HepG2 (cell line): ENCODE measurements around the gene PTPRCAP. TPM values are rescaled to one million over a fixed set of nuclear protein-coding genes. Genes with fewer than 3 reads are reported as not detected.

Experiments used
- ADNP ChIP-seq: sonication (generic); formaldehyde crosslinking; IDR thresholded peaks from 2 replicates; pipeline ENCODE4 v1.4.0; 2020; ENCODE audit warnings: missing genetic modification reagents
- CREB1 ChIP-seq, 2 experiments: fragments of 450-650 bp in 1 of 2; IDR thresholded peaks; 2 replicates each; pipeline ENCODE4 v1.6.1; 2016 to 2017; ENCODE audit warnings: control low read depth in 1 of 2, mild to moderate bottlenecking in 1 of 2, missing compliant biosample characterization in 1 of 2, missing genetic modification characterization in 1 of 2
- HDAC2 ChIP-seq: sonication (generic); formaldehyde crosslinking; IDR thresholded peaks from 2 replicates; pipeline ENCODE4 v1.4.0; 2020; ENCODE audit warnings: missing genetic modification reagents
- KDM5B ChIP-seq: sonication (generic); formaldehyde crosslinking; IDR thresholded peaks from 2 replicates; pipeline ENCODE4 v1.4.0; 2020; ENCODE audit warnings: missing genetic modification reagents, mild to moderate bottlenecking, borderline replicate concordance
- MEIS1 ChIP-seq: sonication (generic); formaldehyde crosslinking; IDR thresholded peaks from 2 replicates; pipeline ENCODE4 v1.9.0; 2021; ENCODE audit warnings: mild to moderate bottlenecking, missing genetic modification reagents, moderate library complexity, borderline replicate concordance
- TARDBP ChIP-seq: sonication (generic); formaldehyde crosslinking; IDR thresholded peaks from 2 replicates; pipeline ENCODE4 v1.8.0; 2022; ENCODE audit warnings: mild to moderate bottlenecking, missing genetic modification reagents
- TBP ChIP-seq: sonication (generic); formaldehyde crosslinking; IDR thresholded peaks from 2 replicates; pipeline ENCODE4 v1.5.0; 2020; ENCODE audit warnings: missing genetic modification reagents
- ZBTB38 ChIP-seq: sonication (generic); formaldehyde crosslinking; IDR thresholded peaks from 2 replicates; pipeline ENCODE4 v1.5.1; 2020; ENCODE audit warnings: mild to moderate bottlenecking, missing genetic modification reagents
- ZNF615 ChIP-seq: sonication (generic); formaldehyde crosslinking; IDR thresholded peaks from 2 replicates; pipeline ENCODE4 v1.5.0; 2020; ENCODE audit warnings: mild to moderate bottlenecking, missing genetic modification reagents, borderline replicate concordance
- ZNF670 ChIP-seq: sonication (generic); formaldehyde crosslinking; IDR thresholded peaks from 2 replicates; pipeline ENCODE4 v1.8.0; 2022; ENCODE audit warnings: mild to moderate bottlenecking, missing genetic modification reagents, borderline replicate concordance
- polyA plus RNA-seq, 8 experiments: library from polyadenylated mRNA; depleted of rRNA in 3 of 8; stranded (reverse) in 7 of 8; unstranded in 1 of 8; fragments of >200 nt; fragmentation: Illumina TruSeq in 4 of 8; extraction: Trizol in 4 of 8; gene quantifications; 2 replicates each; pipeline versions ENCODE4 v1.2.1 to v1.2.3, GENCODE V29; 2011 to 2016; ENCODE audit warnings: low read depth in 4 of 8, missing spikeins in 1 of 8, mixed read lengths in 1 of 8; ENCODE audit not compliant: insufficient read depth in 1 of 8
- total RNA-seq, 5 experiments: library from RNA; depleted of rRNA; stranded (reverse); fragments of >200 nt; fragmentation: Illumina TruSeq; extraction: Trizol; gene quantifications; 2 replicates each; pipeline ENCODE4 v1.2.3, GENCODE V29; 2016; ENCODE audit warnings: low read depth in 1 of 5
- TF ChIP-seq, protein P1 (sequence below): IDR thresholded peaks from 2 replicates; pipeline ENCODE4 v1.6.1; 2016; ENCODE audit warnings: low read depth, missing genetic modification reagents, missing compliant biosample characterization
- TF ChIP-seq, protein P2 (sequence below): sonication (generic); formaldehyde crosslinking; IDR thresholded peaks from 2 replicates; pipeline ENCODE4 v1.4.0; 2020; ENCODE audit warnings: missing genetic modification reagents, borderline replicate concordance
- TF ChIP-seq, protein P3 (sequence below): sonication (generic); formaldehyde crosslinking; IDR thresholded peaks from 2 replicates; pipeline ENCODE4 v1.4.0; 2020; ENCODE audit warnings: missing genetic modification reagents, mild to moderate bottlenecking, borderline replicate concordance

PTPRCAP gene
- total and polyA plus RNA-seq, 2 of the 13 experiments (the other 11 are each of a cell fraction or from before 2014, with no cell fraction given) = 0.60 to 0.70 TPM

DNA sequence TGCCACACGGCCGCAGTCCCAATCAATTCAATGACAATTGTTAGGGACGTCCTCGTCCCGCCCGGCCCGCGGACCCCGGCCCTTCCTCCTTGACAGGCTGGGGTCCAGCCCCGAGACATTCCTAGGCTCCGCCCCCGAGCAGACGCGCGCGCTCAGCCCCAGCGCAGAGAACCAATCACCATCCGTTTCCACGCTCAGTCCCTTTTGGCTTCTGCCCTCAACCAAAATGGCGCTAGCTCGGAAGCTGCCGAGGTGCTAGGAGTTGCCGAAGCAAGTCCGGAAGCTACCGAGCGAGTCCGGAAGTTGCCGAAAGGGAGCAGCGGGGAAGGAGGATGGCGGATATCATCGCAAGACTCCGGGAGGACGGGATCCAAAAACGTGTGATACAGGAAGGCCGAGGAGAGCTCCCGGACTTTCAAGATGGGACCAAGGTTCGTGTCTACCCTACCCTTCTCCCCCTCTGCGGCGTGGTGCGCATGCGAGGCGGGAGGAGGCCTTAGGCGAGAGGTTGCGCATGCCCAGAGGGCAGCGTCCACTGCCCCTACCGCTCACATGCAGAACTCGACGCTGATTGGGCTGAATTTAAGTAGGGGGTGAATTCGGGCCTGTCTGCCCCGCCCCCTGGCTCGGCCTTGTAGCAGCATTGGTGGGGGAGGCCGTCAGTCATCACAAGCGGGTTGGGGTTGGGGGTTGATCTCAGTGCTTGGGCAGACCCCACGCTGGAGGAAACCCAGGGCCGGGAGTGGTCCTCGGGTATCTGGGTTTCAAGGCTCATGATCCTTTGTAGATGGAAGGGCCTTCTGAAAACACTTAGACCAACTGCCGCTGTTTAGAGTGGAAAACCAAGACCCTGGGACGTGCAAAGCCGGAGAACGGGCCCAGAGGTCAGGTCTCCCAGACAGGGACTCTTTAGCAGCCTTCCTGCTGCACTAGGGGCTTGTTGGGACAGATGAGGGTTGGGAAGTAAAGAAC lies 45.6 kb upstream of the PTPRCAP start, which contains the start of gene AIP (continued):
- TF ChIP-seq TARDBP = peak; percentile 96
- no peak for TF ChIP-seq ADNP (CRISPR knock-in tag)
- peak; percentile 95 for TF ChIP-seq MEIS1
- TF ChIP-seq TBP (CRISPR knock-in tag) = no peak
- peak; percentile 95 for TF ChIP-seq ZBTB38 (CRISPR knock-in tag)
- TF ChIP-seq, protein P1, sequence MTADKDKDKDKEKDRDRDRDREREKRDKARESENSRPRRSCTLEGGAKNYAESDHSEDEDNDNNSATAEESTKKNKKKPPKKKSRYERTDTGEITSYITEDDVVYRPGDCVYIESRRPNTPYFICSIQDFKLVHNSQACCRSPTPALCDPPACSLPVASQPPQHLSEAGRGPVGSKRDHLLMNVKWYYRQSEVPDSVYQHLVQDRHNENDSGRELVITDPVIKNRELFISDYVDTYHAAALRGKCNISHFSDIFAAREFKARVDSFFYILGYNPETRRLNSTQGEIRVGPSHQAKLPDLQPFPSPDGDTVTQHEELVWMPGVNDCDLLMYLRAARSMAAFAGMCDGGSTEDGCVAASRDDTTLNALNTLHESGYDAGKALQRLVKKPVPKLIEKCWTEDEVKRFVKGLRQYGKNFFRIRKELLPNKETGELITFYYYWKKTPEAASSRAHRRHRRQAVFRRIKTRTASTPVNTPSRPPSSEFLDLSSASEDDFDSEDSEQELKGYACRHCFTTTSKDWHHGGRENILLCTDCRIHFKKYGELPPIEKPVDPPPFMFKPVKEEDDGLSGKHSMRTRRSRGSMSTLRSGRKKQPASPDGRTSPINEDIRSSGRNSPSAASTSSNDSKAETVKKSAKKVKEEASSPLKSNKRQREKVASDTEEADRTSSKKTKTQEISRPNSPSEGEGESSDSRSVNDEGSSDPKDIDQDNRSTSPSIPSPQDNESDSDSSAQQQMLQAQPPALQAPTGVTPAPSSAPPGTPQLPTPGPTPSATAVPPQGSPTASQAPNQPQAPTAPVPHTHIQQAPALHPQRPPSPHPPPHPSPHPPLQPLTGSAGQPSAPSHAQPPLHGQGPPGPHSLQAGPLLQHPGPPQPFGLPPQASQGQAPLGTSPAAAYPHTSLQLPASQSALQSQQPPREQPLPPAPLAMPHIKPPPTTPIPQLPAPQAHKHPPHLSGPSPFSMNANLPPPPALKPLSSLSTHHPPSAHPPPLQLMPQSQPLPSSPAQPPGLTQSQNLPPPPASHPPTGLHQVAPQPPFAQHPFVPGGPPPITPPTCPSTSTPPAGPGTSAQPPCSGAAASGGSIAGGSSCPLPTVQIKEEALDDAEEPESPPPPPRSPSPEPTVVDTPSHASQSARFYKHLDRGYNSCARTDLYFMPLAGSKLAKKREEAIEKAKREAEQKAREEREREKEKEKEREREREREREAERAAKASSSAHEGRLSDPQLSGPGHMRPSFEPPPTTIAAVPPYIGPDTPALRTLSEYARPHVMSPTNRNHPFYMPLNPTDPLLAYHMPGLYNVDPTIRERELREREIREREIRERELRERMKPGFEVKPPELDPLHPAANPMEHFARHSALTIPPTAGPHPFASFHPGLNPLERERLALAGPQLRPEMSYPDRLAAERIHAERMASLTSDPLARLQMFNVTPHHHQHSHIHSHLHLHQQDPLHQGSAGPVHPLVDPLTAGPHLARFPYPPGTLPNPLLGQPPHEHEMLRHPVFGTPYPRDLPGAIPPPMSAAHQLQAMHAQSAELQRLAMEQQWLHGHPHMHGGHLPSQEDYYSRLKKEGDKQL (CRISPR knock-in tag) = peak; percentile 37; the same call in 1 of the 2 replicates
- TF ChIP-seq, protein P2, sequence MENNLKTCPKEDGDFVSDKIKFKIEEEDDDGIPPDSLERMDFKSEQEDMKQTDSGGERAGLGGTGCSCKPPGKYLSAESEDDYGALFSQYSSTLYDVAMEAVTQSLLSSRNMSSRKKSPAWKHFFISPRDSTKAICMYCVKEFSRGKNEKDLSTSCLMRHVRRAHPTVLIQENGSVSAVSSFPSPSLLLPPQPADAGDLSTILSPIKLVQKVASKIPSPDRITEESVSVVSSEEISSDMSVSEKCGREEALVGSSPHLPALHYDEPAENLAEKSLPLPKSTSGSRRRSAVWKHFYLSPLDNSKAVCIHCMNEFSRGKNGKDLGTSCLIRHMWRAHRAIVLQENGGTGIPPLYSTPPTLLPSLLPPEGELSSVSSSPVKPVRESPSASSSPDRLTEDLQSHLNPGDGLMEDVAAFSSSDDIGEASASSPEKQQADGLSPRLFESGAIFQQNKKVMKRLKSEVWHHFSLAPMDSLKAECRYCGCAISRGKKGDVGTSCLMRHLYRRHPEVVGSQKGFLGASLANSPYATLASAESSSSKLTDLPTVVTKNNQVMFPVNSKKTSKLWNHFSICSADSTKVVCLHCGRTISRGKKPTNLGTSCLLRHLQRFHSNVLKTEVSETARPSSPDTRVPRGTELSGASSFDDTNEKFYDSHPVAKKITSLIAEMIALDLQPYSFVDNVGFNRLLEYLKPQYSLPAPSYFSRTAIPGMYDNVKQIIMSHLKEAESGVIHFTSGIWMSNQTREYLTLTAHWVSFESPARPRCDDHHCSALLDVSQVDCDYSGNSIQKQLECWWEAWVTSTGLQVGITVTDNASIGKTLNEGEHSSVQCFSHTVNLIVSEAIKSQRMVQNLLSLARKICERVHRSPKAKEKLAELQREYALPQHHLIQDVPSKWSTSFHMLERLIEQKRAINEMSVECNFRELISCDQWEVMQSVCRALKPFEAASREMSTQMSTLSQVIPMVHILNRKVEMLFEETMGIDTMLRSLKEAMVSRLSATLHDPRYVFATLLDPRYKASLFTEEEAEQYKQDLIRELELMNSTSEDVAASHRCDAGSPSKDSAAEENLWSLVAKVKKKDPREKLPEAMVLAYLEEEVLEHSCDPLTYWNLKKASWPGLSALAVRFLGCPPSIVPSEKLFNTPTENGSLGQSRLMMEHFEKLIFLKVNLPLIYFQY (CRISPR knock-in tag) = peak; percentile 74; the same call in 1 of the 2 replicates
- peak; percentile 98 for TF ChIP-seq ZNF615
- peak; percentile 100 for TF ChIP-seq KDM5B (CRISPR knock-in tag)
- TF ChIP-seq, protein P3, sequence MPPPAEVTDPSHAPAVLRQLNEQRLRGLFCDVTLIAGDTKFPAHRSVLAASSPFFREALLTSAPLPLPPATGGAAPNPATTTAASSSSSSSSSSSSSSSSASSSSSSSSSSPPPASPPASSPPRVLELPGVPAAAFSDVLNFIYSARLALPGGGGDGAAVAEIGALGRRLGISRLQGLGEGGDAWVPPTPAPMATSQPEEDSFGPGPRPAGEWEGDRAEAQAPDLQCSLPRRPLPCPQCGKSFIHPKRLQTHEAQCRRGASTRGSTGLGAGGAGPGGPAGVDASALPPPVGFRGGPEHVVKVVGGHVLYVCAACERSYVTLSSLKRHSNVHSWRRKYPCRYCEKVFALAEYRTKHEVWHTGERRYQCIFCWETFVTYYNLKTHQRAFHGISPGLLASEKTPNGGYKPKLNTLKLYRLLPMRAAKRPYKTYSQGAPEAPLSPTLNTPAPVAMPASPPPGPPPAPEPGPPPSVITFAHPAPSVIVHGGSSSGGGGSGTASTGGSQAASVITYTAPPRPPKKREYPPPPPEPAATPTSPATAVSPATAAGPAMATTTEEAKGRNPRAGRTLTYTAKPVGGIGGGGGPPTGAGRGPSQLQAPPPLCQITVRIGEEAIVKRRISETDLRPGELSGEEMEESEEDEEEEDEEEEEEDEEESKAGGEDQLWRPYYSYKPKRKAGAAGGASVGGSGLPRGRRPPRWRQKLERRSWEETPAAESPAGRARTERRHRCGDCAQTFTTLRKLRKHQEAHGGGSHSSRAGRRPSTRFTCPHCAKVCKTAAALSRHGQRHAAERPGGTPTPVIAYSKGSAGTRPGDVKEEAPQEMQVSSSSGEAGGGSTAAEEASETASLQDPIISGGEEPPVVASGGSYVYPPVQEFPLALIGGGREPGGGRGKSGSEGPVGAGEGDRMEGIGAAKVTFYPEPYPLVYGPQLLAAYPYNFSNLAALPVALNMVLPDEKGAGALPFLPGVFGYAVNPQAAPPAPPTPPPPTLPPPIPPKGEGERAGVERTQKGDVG = peak; percentile 95; the same call in 1 of the 2 replicates
- TF ChIP-seq HDAC2 = peak; percentile 79
- peak; percentile 97; the same call in 1 of the 2 replicates for TF ChIP-seq ZNF670 (CRISPR knock-in tag)
- TF ChIP-seq CREB1 (IDR thresholded peaks at IDR 0.05) = peak; percentile 45; the same call in 1 of the 2 replicates
- peak; percentile 91 for TF ChIP-seq CREB1 (CRISPR knock-in tag; IDR thresholded peaks at IDR 0.05)
